H1 (cell line): Measurements from ENCODE around the gene DCP1A. TPM values are rescaled to one million over a fixed set of nuclear protein-coding genes. Genes with fewer than 3 reads are reported as not detected.

Experiments
- CHD1 ChIP-seq: IDR thresholded peaks from 2 replicates; pipeline ENCODE4 v1.6.1; 2012; ENCODE audit warnings: low read depth, low read length, improper control_type of control experiment
- CHD7 ChIP-seq: fragments of 300-600 bp; sonication (generic); IDR thresholded peaks from 2 replicates; pipeline ENCODE4 v1.7.1; 2012; ENCODE audit warnings: low read length, moderate library complexity, mild to moderate bottlenecking, inconsistent platforms; ENCODE audit not compliant: insufficient replicate concordance
- CREB1 ChIP-seq: IDR thresholded peaks from 2 replicates; pipeline ENCODE4 v1.6.1; 2012; ENCODE audit warnings: inconsistent platforms
- KDM1A ChIP-seq: fragments of 200-600, 300-600 bp; sonication (generic); IDR thresholded peaks from 2 replicates; pipeline ENCODE4 v1.7.1; 2016; ENCODE audit warnings: mild to moderate bottlenecking, low read length, borderline replicate concordance
- MAFK ChIP-seq: IDR thresholded peaks from 2 replicates; pipeline ENCODE4 v1.6.1; 2012; ENCODE audit warnings: low read depth, mild to moderate bottlenecking, improper control_type of control experiment, low read length
- SIX5 ChIP-seq: IDR thresholded peaks from 2 replicates; pipeline ENCODE4 v1.6.1; 2011; ENCODE audit warnings: mild to moderate bottlenecking, low read depth, low read length
- TBP ChIP-seq: IDR thresholded peaks from 2 replicates; pipeline ENCODE4 v1.6.1; 2011; ENCODE audit warnings: low read depth, low read length, improper control_type of control experiment
- TCF12 ChIP-seq: IDR thresholded peaks from 2 replicates; pipeline ENCODE4 v1.6.1; 2011; ENCODE audit warnings: low read depth, mild to moderate bottlenecking, low read length
- polyA plus RNA-seq, 7 experiments: library from polyadenylated mRNA; depleted of rRNA in 3 of 7; stranded (reverse) in 5 of 7; unstranded in 2 of 7; fragments of >200 nt in 5 of 7; fragments of 200-250 nt in 2 of 7; gene quantifications; 1 replicate in 5 of 7; 2 replicates in 1 of 7; 4 replicates in 1 of 7; pipeline versions ENCODE4 v1.2.1 to v1.2.3, GENCODE V29; 2011 to 2013; ENCODE audit warnings: missing spikeins in 2 of 7, mixed read lengths in 2 of 7
- total RNA-seq: library from RNA; stranded (reverse); fragmentation: NEBNext Ultra II Directional; extraction: Animal tissue kit (Norgen Biotek cat#: 25700); gene quantifications from 2 replicates; pipeline ENCODE4 v1.2.1, GENCODE V29; 2021

DCP1A gene
- total and polyA plus RNA-seq, 2 of the 8 experiments (the other 6 are each of a cell fraction or from before 2014, with no cell fraction given): 13.2 to 15.9 TPM

- no peak for TF ChIP-seq CHD7
- no peak for TF ChIP-seq TBP
- peak; percentile 89; the same call in 1 of the 2 replicates for TF ChIP-seq MAFK
- TF ChIP-seq TCF12: no peak
- TF ChIP-seq CHD1: no peak
- TF ChIP-seq CREB1: no peak
- TF ChIP-seq SIX5: no peak
- TF ChIP-seq KDM1A: no peak
These were observed 111.1 kb downstream of the DCP1A start (continued) for GRCh38 chr3:53236112-53236841.
